Measurements from ENCODE around the gene PTPN4. TPM values are rescaled to one million over a fixed set of nuclear protein-coding genes. Genes with fewer than 3 reads are reported as not detected.

Gene PTPN4
- total RNA-seq, 2 donors from 2014 or later = 12.2 to 21.1 TPM

GRCh38 chr2:119719261-119719627, 40.5 kb upstream of the PTPN4 start:
- no peak for DNase-seq
- intact Hi-C loops (cut with DNase I) = no loop called here
- no peak for ATAC-seq
- TF ChIP-seq POLR2A (IDR thresholded peaks at IDR 0.05) = no peak
- TF ChIP-seq CTCF (IDR thresholded peaks at IDR 0.05) = no peak
- Histone ChIP-seq H3K9me3 (no peaks in the 10 kb centered on the region), H3K27me3 (no peaks in the 10 kb centered on the region), H3K36me3 (replicated peaks in 1 of 2; ENCODE audit: insufficient read depth in 1 of 2, low read depth in 2 of 2) (no peaks in the 10 kb centered on the region), H3K27ac (no peak overlapping the region), H3K4me1 (no peaks in the 10 kb centered on the region), H3K4me3 (no peak overlapping the region)
- 85 to 86% methylated on average over 3 of the region's 3 CpGs for WGBS, 2 donors

GRCh38 chr2:119721043-119721442, 38.7 kb upstream of the PTPN4 start:
- Histone ChIP-seq H3K27me3 (no peaks in the 10 kb centered on the region), H3K27ac (no peak overlapping the region), H3K36me3 (replicated peaks in 1 of 2; ENCODE audit: insufficient read depth in 1 of 2, low read depth in 2 of 2) (no peaks in the 10 kb centered on the region), H3K4me1 (no peaks in the 10 kb centered on the region), H3K4me3 (no peak overlapping the region), H3K9me3 (no peaks in the 10 kb centered on the region)
- TF ChIP-seq CTCF (IDR thresholded peaks at IDR 0.05) (no peak), POLR2A (IDR thresholded peaks at IDR 0.05) (no peak)
- DNase-seq = no peak
- intact Hi-C loops (cut with DNase I) = loop anchor here (10.0 kb wide), 1 partner anchor 214 kb away; no protein-coding TSS in a partner anchor
- no peak for ATAC-seq
- WGBS, 2 donors = 92% methylated on average over 1 of the region's 1 CpG

- H3K27me3 ChIP-seq = no peaks in the 10 kb centered on the region
- no peak overlapping the region for H3K4me3 ChIP-seq
- WGBS, 2 donors = 51 to 62% methylated on average over 5 of the region's 5 CpGs
- intact Hi-C loops (cut with DNase I) = loop anchor here (10.0 kb wide), 1 partner anchor 213 kb away; no protein-coding TSS in a partner anchor
- DNase-seq = peak in 1 of 4 donors; percentile 10
- H3K36me3 ChIP-seq (replicated peaks in 1 of 2; ENCODE audit: insufficient read depth in 1 of 2, low read depth in 2 of 2) = no peaks in the 10 kb centered on the region
- H3K9me3 ChIP-seq = no peaks in the 10 kb centered on the region
- no peak for ATAC-seq
- no peak for TF ChIP-seq CTCF (IDR thresholded peaks at IDR 0.05)
- no peak for TF ChIP-seq POLR2A (IDR thresholded peaks at IDR 0.05)
- H3K4me1 ChIP-seq = no peaks in the 10 kb centered on the region
- H3K27ac ChIP-seq = no peak overlapping the region
Observed at GRCh38 chr2:119721462-119721861, 38.3 kb upstream of the PTPN4 start.

- no peaks in the 10 kb centered on the region for H3K27me3 ChIP-seq
- H3K4me1 ChIP-seq = no peaks in the 10 kb centered on the region
- H3K9me3 ChIP-seq = no peaks in the 10 kb centered on the region
- intact Hi-C loops (cut with DNase I) = loop anchor here (10.0 kb wide), 1 partner anchor 213 kb away; no protein-coding TSS in a partner anchor
- H3K27ac ChIP-seq = no peak overlapping the region
- WGBS, 2 donors = 72 to 79% methylated on average over 4 of the region's 4 CpGs
- DNase-seq (no peak), ATAC-seq (no peak)
- no peak overlapping the region for H3K4me3 ChIP-seq
- TF ChIP-seq CTCF (IDR thresholded peaks at IDR 0.05) (no peak), POLR2A (IDR thresholded peaks at IDR 0.05) (no peak)
- H3K36me3 ChIP-seq (replicated peaks in 1 of 2; ENCODE audit: insufficient read depth in 1 of 2, low read depth in 2 of 2) = no peaks in the 10 kb centered on the region
Observed at GRCh38 chr2:119721904-119722303, 37.8 kb upstream of the PTPN4 start.

- intact Hi-C loops (cut with DNase I) = loop anchor here (10.0 kb wide), 1 partner anchor 212 kb away; no protein-coding TSS in a partner anchor
- TF ChIP-seq POLR2A (IDR thresholded peaks at IDR 0.05) = no peak
- TF ChIP-seq CTCF (IDR thresholded peaks at IDR 0.05) = no peak
- Histone ChIP-seq H3K4me3 (no peak overlapping the region), H3K27ac (no peak overlapping the region), H3K9me3 (no peaks in the 10 kb centered on the region), H3K4me1 (no peaks in the 10 kb centered on the region), H3K36me3 (replicated peaks in 1 of 2; ENCODE audit: insufficient read depth in 1 of 2, low read depth in 2 of 2) (no peaks in the 10 kb centered on the region), H3K27me3 (no peaks in the 10 kb centered on the region)
- ATAC-seq (no peak), DNase-seq (no peak)
- 44 to 52% methylated on average over 8 of the region's 8 CpGs for WGBS, 2 donors
Observed at GRCh38 chr2:119723186-119723585, 36.5 kb upstream of the PTPN4 start.

Data from body of pancreas (tissue), 4 donors.